Measurements from ENCODE around the gene BRICD5. TPM values are rescaled to one million over a fixed set of nuclear protein-coding genes. Genes with fewer than 3 reads are reported as not detected.

The BRICD5 gene
- total RNA-seq, 3 donors from 2014 or later = 8.4 to 12.3 (median 12.1) TPM

- no peaks in the 10 kb centered on the region for H3K36me3 ChIP-seq (ENCODE audit: low read depth)
- no peaks in the 10 kb centered on the region for H3K9me3 ChIP-seq
- no peak for TF ChIP-seq CTCF (IDR thresholded peaks at IDR 0.05)
- intact Hi-C loops (cut with DNase I, micrococcal nuclease) = no loop called here
- ATAC-seq (no peak), DNase-seq (no peak)
- H3K4me1 ChIP-seq (ENCODE audit: low read depth) = peaks cover 12% of the 10 kb centered on the region
- no peak overlapping the region for H3K4me3 ChIP-seq
Observed at GRCh38 chr16:2191446-2191706, 19.3 kb downstream of the BRICD5 start.

- Histone ChIP-seq H3K36me3 (ENCODE audit: low read depth) (no peaks in the 10 kb centered on the region), H3K4me1 (ENCODE audit: low read depth) (peaks cover 9% of the 10 kb centered on the region), H3K9me3 (no peaks in the 10 kb centered on the region), H3K4me3 (no peak overlapping the region)
- no peak for TF ChIP-seq CTCF (IDR thresholded peaks at IDR 0.05)
- no peak for ATAC-seq
- no peak for DNase-seq
- intact Hi-C loops (cut with DNase I, micrococcal nuclease) = no loop called here
Observed at GRCh38 chr16:2190659-2191445, 19.8 kb downstream of the BRICD5 start.

- H3K4me1 ChIP-seq (ENCODE audit: low read depth) = peaks cover 2% of the 10 kb centered on the region
- intact Hi-C loops (cut with DNase I, micrococcal nuclease) = no loop called here
- H3K36me3 ChIP-seq (ENCODE audit: low read depth) = no peaks in the 10 kb centered on the region
- no peaks in the 10 kb centered on the region for H3K9me3 ChIP-seq
- no peak for DNase-seq
- no peak for ATAC-seq
- no peak for TF ChIP-seq CTCF (IDR thresholded peaks at IDR 0.05)
- H3K4me3 ChIP-seq = no peak overlapping the region
Observed at GRCh38 chr16:2190002-2190658, 20.5 kb downstream of the BRICD5 start.

GRCh38 chr16:2189252-2189893 is 21.3 kb downstream of the BRICD5 start:
- no peak for TF ChIP-seq CTCF (IDR thresholded peaks at IDR 0.05)
- intact Hi-C loops (cut with DNase I, micrococcal nuclease) = no loop called here
- ATAC-seq (no peak), DNase-seq (no peak)
- Histone ChIP-seq H3K36me3 (ENCODE audit: low read depth) (no peaks in the 10 kb centered on the region), H3K4me3 (no peak overlapping the region), H3K4me1 (ENCODE audit: low read depth) (no peaks in the 10 kb centered on the region), H3K9me3 (no peaks in the 10 kb centered on the region)

DNA sequence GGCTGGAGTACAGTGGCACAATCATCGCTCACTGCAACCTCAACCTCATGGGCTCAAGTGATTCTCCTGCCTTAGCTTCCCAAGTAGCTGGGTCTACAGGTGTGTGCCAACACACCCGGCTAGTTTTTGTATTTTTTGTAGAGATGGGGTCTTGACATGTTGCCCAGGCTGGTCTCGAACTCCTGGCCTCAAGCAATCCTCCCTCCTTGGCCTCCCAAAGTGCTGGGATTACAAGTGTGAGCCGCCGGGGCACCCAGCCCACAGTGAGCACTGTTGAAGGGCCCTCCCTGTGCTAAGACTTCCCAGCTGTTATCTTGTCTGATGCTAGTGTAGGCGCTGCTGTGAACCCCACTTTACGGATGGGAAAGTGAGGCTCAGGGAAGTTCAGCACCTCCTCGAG is 22.3 kb downstream of the BRICD5 start:
- intact Hi-C loops (cut with DNase I, micrococcal nuclease) = no loop called here
- no peak for DNase-seq
- Histone ChIP-seq H3K4me3 (no peak overlapping the region), H3K36me3 (ENCODE audit: low read depth) (no peaks in the 10 kb centered on the region), H3K4me1 (ENCODE audit: low read depth) (no peaks in the 10 kb centered on the region), H3K9me3 (no peaks in the 10 kb centered on the region)
- ATAC-seq = no peak
- TF ChIP-seq CTCF (IDR thresholded peaks at IDR 0.05) = no peak

Measured in mucosa of descending colon (tissue), 3 donors.